PC-9 (cell line): ENCODE measurements around the gene TSPOAP1.

ENCODE experiments used
- CTCF ChIP-seq: fragments of 200-600 bp; sonication (generic); conservative IDR thresholded peaks from 2 replicates; pipeline ENCODE4 v1.6.1; 2017; ENCODE audit warnings: mixed run types, antibody characterized with exemption, mild to moderate bottlenecking, moderate library complexity
- EZH2 ChIP-seq: fragments of 200-600 bp; sonication (generic); IDR thresholded peaks from 2 replicates; pipeline ENCODE4 v1.8.0; 2017; ENCODE audit warnings: antibody characterized with exemption, low read depth

DNA sequence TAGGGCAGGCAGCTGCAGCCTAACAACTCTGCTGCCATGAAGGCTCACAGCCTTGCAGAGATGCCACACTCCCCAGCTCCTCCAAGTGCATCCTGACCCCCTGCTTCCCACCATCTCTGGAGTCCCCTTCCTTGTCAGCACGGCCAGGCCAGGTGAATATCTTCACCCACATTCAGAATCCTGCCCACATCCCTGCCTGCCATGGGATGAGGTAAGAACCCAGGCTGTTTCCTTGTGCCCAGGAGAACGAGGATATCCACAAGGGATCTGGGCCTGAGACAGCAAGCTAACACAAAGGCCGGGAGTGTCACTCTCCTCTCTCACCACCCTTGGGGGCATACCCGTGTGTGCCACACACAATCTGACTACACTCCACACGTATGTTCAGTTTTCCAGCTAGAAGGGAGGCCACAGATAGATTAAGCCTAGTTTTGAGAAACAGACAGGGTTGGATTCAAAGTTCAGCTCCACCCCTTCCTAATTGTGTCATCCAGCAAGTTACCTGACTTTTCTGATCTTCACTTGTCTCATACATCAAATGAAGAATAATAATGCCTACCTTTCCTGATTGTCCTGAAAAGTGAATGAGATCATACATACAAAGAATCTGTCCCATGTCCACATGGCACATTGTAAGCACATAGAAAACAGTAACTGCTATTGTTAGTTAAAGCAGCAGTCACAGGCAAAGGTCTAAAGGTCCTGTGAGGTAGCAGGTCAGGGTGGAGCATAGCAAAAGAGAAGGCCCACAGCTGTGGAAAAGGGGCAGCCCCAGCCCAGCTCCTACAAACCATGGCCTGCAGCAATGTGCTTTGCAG, 40.8 kb upstream of the TSPOAP1 start:
- TF ChIP-seq CTCF = no peak
- TF ChIP-seq EZH2 = no peak
